ENCODE results near the gene GUCY1A1. TPM values are rescaled to one million over a fixed set of nuclear protein-coding genes. Genes with fewer than 3 reads are reported as not detected.

The GUCY1A1 gene
- total and polyA plus RNA-seq, 7 donors: 1.5 to 16.4 (median 6.8) TPM

DNA sequence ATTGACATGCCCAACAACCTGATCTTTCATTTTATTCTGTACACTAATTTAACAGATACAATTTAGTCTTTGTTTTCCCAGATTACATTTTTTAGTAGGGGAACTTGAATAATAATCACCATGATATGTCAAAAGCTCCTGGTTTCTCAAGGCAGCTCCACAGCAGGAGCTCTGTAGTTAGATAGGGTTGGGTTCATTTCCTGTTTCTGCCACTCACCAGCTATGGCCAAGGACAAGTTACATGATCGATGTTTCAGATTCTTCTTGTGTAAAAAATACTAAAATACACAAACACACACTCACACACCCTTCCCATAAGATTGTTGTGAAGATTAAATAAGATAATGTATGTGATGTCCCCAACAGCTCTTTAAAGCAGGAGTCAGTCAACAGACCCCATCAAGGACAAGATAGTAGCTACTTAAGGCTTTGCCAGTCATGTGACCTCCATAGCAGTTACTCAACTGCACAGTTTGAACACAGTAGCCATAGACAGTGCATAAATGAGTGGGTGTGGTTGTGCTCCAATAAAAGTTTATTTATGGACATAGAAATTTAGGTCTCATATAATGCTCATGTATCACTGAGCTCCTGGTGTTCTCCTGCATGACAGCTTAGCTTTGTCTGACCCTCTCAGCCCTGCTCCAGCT is 18.4 kb downstream of the GUCY1A1 start:
- H3K27me3 ChIP-seq (ENCODE audit: insufficient read depth in 3 of 3, low read length in 2 of 3): no peaks in the 10 kb centered on the region
- intact Hi-C loops (cut with DNase I): no loop called here
- ATAC-seq (no peak), DNase-seq (no peak)
- H3K9me3 ChIP-seq: no peaks in the 10 kb centered on the region
- no peak overlapping the region for H3K4me3 ChIP-seq
- H3K4me1 ChIP-seq: no peaks in the 10 kb centered on the region
- TF ChIP-seq, protein P1, sequence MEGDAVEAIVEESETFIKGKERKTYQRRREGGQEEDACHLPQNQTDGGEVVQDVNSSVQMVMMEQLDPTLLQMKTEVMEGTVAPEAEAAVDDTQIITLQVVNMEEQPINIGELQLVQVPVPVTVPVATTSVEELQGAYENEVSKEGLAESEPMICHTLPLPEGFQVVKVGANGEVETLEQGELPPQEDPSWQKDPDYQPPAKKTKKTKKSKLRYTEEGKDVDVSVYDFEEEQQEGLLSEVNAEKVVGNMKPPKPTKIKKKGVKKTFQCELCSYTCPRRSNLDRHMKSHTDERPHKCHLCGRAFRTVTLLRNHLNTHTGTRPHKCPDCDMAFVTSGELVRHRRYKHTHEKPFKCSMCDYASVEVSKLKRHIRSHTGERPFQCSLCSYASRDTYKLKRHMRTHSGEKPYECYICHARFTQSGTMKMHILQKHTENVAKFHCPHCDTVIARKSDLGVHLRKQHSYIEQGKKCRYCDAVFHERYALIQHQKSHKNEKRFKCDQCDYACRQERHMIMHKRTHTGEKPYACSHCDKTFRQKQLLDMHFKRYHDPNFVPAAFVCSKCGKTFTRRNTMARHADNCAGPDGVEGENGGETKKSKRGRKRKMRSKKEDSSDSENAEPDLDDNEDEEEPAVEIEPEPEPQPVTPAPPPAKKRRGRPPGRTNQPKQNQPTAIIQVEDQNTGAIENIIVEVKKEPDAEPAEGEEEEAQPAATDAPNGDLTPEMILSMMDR (IDR thresholded peaks at IDR 0.05): no peak
- H3K27ac ChIP-seq: no peak overlapping the region
- WGBS, 3 donors: 85 to 93% (median 86%) methylated on average over 1 of the region's 1 CpG
- no peaks in the 10 kb centered on the region for H3K36me3 ChIP-seq (ENCODE audit: insufficient read depth in 1 of 2, low read depth in 1 of 2)

DNA sequence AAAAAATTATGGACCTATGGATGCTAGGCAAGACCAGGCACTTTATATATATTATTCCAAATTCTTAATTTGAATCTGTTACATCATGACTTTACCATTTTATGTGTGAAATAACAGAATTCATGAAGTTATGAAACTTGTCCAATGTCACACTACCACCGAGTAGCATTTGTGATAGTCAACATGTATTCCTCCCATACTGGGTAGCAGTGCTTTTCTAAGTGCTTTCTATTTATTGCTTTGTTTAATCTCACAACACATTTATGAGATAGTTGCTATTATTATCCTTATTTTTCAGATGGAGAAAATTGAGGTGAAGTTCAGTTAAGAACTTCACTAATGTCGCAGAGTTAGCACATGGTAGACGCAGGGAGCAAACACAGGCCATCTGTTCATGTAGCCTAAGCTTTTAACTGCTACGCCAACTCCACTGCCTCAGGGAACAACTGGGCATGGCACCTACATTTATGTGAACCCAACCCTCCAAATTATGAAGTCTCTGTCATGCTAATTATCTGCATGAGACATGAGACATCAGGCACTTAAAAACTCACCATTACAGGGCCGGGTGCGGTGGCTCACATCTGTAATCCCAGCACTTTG is 20.8 kb downstream of the GUCY1A1 start:
- 78 to 81% (median 80%) methylated on average over 6 of the region's 6 CpGs for WGBS, 3 donors
- no peak overlapping the region for H3K27ac ChIP-seq
- intact Hi-C loops (cut with DNase I): no loop called here
- TF ChIP-seq, protein P1 (IDR thresholded peaks at IDR 0.05): no peak
- ATAC-seq (no peak), DNase-seq (no peak)
- H3K27me3 ChIP-seq (ENCODE audit: insufficient read depth in 3 of 3, low read length in 2 of 3): no peaks in the 10 kb centered on the region
- no peaks in the 10 kb centered on the region for H3K36me3 ChIP-seq (ENCODE audit: insufficient read depth in 1 of 2, low read depth in 1 of 2)
- H3K4me1 ChIP-seq: no peaks in the 10 kb centered on the region
- H3K4me3 ChIP-seq: no peak overlapping the region
- no peaks in the 10 kb centered on the region for H3K9me3 ChIP-seq

DNA sequence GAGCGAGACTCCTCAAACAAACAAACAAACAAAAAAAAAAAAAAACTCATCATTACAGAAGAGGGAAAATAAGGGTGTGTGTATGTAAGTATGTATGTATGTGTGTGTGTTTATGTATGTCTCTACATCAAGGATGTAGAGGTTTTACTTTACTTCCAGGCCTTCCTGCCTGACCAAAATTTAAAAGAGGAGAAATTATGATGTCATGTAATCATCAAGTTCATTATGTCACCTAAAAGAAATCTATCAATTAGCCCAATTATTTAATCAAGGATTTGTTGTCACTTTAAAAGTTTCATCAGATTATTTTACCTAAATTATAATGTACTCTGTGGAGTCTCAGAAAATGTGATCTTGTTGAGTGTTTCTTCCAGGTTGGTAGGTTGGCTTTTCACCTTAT is 21.6 kb downstream of the GUCY1A1 start:
- DNase-seq (no peak), ATAC-seq (no peak)
- TF ChIP-seq, protein P1 (IDR thresholded peaks at IDR 0.05): no peak
- no peaks in the 10 kb centered on the region for H3K36me3 ChIP-seq (ENCODE audit: insufficient read depth in 1 of 2, low read depth in 1 of 2)
- no peaks in the 10 kb centered on the region for H3K9me3 ChIP-seq
- H3K4me1 ChIP-seq: no peaks in the 10 kb centered on the region
- H3K4me3 ChIP-seq: no peak overlapping the region
- intact Hi-C loops (cut with DNase I): no loop called here
- no peak overlapping the region for H3K27ac ChIP-seq
- no peaks in the 10 kb centered on the region for H3K27me3 ChIP-seq (ENCODE audit: insufficient read depth in 3 of 3, low read length in 2 of 3)
- WGBS, 3 donors: 92 to 100% (median 96%) methylated on average over 1 of the region's 1 CpG

DNA sequence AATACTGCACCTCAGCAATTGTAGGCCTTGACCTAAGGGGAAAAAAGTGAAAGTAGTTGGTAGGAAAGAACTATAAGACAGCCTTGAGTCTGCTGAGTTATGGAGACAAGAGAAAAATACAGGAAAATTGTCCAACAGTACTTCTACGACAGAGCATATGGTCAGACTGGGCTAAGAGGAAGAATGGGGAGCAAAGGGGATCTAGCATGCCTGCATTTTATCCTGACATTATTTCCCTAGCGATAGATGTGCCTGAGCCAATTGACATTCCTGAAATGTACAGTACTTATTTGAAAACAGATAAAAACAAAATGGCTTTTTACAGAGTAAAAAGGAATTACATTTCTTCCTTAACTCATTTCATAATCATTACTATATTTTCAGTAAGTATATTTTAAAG is 22.2 kb downstream of the GUCY1A1 start:
- Histone ChIP-seq H3K4me1 (no peaks in the 10 kb centered on the region), H3K27ac (no peak overlapping the region), H3K36me3 (ENCODE audit: insufficient read depth in 1 of 2, low read depth in 1 of 2) (no peaks in the 10 kb centered on the region), H3K9me3 (no peaks in the 10 kb centered on the region), H3K27me3 (ENCODE audit: insufficient read depth in 3 of 3, low read length in 2 of 3) (no peaks in the 10 kb centered on the region), H3K4me3 (no peak overlapping the region)
- intact Hi-C loops (cut with DNase I): no loop called here
- DNase-seq (no peak), ATAC-seq (no peak)
- TF ChIP-seq, protein P1 (IDR thresholded peaks at IDR 0.05): no peak
- 73 to 76% (median 76%) methylated on average over 2 of the region's 2 CpGs for WGBS, 3 donors
